AG10803 (cell line): ENCODE measurements around the gene SIN3B.

Experiments used
- DNase-seq: peaks from one replicate; pipeline ENCODE4 v3.0.0; 2010; ENCODE audit warnings: low read depth
- H3K4me3 ChIP-seq: 2 replicates; pipeline ENCODE4 v1.5.1; 2011; ENCODE audit warnings: mild to moderate bottlenecking, low read length, control low read depth
- TF ChIP-seq, protein P1 (sequence below): conservative IDR thresholded peaks from 2 replicates; pipeline ENCODE4 v1.5.1; 2011; ENCODE audit warnings: mild to moderate bottlenecking, low read length, control low read depth, inconsistent platforms

The SIN3B gene

DNA sequence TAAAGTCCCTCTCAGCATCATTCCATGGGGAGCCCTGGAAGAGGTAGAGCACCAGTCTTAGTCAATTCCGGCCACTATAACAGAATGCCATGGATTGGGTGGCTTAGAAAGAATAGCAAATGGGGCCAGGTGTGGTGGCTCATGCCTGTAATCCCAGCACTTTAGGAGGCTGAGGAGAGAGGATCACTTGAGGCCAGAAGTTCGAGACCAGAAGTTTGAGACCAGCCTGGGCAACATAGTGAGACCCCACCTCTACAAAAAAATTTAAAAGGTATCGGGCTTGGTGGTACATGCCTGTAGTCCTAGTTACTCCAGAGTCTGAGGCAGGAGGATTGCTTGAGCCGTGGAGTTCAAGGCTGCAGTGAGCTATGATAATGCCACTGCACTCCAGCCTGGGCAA lies 25.0 kb upstream of the SIN3B start:
- TF ChIP-seq, protein P1, sequence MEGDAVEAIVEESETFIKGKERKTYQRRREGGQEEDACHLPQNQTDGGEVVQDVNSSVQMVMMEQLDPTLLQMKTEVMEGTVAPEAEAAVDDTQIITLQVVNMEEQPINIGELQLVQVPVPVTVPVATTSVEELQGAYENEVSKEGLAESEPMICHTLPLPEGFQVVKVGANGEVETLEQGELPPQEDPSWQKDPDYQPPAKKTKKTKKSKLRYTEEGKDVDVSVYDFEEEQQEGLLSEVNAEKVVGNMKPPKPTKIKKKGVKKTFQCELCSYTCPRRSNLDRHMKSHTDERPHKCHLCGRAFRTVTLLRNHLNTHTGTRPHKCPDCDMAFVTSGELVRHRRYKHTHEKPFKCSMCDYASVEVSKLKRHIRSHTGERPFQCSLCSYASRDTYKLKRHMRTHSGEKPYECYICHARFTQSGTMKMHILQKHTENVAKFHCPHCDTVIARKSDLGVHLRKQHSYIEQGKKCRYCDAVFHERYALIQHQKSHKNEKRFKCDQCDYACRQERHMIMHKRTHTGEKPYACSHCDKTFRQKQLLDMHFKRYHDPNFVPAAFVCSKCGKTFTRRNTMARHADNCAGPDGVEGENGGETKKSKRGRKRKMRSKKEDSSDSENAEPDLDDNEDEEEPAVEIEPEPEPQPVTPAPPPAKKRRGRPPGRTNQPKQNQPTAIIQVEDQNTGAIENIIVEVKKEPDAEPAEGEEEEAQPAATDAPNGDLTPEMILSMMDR = no peak
- no peak for DNase-seq

DNA sequence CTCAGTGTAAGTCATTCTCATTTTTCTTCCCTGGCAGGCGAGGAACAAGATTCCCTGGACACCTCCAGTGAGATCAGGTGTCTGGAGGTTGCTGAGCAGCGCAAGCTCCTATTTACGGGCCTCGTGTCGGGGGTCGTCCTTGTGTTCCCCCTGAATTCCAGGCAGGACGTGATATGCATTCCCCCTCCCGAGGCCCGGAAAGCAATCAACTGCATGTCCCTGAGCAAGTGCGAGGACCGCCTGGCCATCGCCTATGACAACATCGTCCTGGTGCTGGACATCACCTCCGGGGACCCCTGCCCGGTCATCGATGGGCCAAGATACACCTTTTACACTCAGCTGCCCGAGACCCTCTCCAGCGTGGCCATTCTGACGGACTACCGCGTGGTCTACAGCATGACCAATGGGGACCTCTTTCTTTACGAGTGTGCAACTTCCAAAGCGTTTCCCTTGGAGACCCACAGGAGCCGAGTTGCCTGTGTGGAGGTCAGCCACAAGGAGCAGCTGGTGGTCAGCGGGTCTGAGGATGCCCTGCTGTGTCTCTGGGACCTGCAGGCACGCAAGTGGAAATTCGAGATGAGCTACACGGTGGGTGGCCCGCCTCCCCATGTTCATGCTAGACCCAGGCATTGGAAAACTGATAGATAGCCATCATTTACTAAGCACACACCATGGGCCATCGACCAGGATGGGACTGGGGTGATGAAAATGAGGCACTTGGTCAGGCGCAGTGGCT lies 21.5 kb upstream of the SIN3B start:
- TF ChIP-seq, protein P1 = no peak
- no peak overlapping the region for H3K4me3 ChIP-seq

More for the DNA sequence above, 25.0 kb upstream of the SIN3B start:
- H3K4me3 ChIP-seq = no peak overlapping the region

DNA sequence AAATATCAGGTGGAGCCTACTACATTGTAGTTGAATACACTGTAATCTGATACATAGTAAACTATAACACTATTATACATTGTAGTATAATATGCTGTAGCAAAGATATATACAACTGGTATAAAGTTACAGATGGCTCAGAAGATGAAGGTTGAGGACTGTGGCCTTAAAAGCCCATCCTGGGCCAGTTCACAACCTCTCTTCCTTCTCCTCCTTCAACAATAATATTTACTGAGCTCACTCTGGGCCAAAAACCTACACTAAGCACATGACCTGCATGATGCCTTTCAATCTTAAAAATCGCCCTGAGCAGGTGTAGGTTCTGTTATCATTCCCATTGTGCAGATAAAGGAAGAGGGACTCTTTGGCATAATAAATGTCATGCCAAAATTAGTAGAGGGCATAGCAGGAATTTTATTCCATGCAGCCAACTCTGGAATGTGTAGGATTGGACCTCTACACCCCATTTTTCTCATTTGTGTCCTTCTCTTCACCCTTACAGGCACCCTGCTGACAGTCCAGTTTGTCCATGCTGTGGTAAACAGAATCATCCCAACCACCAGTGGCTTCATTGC lies 14.6 kb upstream of the SIN3B start:
- TF ChIP-seq, protein P1 = no peak
- H3K4me3 ChIP-seq = no peak overlapping the region
- peak; percentile 33 for DNase-seq

More for the DNA sequence above, 21.5 kb upstream of the SIN3B start:
- DNase-seq = no peak

DNA sequence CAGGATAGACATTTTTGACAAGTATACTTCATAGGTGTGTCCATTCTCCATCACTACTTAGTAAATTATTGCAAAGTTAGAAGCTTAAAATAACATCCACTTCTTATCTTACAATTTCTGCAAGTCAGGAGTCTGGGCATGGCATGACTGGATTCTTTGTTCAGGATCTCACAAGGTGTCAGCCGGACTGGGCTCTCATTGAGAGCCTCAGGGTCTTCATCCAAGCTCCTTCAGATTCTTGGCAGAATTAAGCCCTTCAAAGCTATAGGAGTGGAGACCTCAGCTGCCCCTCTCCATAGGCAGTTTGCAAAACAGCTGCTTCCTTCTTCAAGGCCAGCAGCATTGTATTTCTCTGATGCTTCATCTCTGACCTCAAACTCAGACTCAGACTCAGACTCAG lies 9.1 kb upstream of the SIN3B start:
- TF ChIP-seq, protein P1 = no peak
- DNase-seq = no peak
- H3K4me3 ChIP-seq = no peak overlapping the region

DNA sequence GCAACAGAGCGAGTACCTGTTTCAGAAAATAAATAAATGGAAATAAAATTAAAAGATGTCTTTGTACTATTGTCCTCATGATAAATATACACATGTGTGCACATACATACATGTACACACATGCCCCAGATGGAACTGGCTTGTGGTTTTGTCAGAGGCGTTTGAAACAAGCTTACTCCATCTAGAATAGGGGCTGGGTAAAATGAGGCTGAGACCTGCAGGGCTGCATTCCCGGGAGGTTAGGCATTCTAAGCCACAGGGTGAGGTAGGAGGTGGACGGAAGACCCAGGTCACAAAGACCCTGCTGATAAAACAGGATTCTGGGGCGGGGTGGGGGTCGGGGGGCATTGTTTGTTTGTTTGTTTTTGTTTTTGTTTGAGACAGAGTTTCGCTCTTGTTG lies 8.1 kb upstream of the SIN3B start:
- no peak for DNase-seq
- H3K4me3 ChIP-seq = no peak overlapping the region
- TF ChIP-seq, protein P1 = no peak

DNA sequence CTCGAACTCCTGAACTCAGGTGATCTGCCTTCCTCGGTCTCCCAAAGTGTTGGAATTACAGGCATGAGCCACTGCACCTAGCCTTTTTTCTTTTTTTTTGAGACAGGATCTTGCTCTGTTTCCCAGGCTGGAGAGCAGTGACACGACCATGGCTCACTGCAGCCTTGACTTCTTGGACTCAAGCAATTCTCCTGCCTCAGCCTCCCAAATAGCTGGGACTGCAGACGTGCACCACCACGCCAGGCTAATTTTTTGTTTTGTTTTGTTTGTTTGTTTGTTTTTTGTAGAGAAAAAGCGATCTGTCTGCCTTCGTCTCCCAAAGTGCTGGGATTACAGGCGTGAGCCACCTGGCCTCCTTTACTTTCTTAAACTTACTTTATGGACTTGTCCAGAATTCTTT lies 6.5 kb upstream of the SIN3B start:
- no peak overlapping the region for H3K4me3 ChIP-seq

More for the DNA sequence above, 6.5 kb upstream of the SIN3B start:
- TF ChIP-seq, protein P1 = no peak
- no peak for DNase-seq
